HG02938 (cell line): ENCODE results near the gene SOX8.
"Not testable (repeated sequence)": the region's sequence is repeated elsewhere in the genome, so short reads cannot be mapped to it uniquely, and the experiment has no call there.

ENCODE experiments used
- ATAC-seq: cut with Tn5 transposase; IDR thresholded peaks from one replicate; pipeline ENCODE4 v1.9.1; 2021; ENCODE audit warnings: mild to moderate bottlenecking, moderate library complexity; ENCODE audit not compliant: unreplicated experiment

SOX8 gene

GRCh38 chr16:1021553-1022160, 40.1 kb downstream of the SOX8 start:
- no peak for ATAC-seq

- ATAC-seq: no peak
Observed at GRCh38 chr16:1022466-1022865, 40.9 kb downstream of the SOX8 start.

GRCh38 chr16:1024138-1024537, 42.6 kb downstream of the SOX8 start:
- no peak for ATAC-seq

DNA sequence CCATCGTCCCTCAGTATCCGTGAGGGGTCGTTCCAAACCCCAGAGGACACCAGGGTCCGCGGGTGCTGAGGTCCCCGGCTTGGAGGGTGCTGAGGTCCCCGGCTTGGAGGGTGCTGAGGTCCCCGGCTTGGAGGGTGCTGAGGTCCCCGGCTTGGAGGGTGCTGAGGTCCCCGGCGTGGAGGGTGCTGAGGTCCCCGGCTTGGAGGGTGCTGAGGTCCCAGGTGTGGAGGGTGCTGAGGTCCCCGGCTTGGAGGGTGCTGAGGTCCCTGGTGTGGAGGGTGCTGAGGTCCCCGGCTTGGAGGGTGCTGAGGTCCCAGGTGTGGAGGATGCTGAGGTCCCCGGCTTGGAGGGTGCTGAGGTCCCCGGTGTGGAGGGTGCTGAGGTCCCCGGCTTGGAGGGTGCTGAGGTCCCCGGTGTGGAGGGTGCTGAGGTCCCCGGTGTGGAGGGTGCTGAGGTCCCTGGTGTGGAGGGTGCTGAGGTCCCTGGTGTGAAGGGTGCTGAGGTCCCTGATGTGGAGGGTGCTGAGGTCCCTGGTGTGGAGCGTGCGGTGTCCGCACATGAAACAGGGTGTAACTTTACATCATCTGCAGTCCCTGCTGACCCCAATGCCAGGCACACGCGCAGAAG, 43.7 kb downstream of the SOX8 start:
- not testable (repeated sequence) for ATAC-seq

DNA sequence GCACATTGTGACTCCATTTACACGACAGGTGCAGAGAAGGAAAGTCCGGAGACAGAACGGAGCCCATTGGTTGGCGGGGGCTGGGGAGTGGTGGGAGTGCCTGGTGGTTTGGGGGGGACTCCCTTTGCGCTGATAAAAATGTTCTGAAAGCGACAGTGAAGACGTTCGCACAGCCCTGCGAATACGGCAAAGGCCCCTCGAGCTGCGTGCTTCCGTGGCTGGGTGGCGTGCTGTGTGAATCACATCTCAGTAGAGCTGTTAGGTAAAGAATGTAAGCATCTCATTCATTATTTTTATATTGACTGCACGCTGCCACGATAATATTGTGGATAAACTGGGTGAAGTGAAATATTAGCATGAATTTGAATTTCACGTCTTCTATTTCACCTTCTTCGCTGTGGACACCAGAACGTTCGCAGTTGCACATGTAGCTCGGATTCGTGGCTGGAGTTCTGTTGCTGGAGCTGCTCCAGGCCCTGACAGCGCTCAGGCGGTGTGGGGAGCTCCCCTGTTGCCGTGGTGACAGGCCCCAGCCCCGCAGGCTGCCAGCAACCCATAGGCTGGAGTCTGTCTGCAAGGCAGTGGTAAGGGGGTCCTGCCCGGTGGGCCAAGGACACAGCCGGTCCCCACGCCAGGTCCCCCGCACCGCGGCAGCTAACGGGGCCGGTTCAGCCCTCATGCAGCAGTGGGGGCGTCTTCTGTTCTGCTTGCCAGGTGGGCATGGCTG, 44.6 kb downstream of the SOX8 start:
- ATAC-seq: no peak

DNA sequence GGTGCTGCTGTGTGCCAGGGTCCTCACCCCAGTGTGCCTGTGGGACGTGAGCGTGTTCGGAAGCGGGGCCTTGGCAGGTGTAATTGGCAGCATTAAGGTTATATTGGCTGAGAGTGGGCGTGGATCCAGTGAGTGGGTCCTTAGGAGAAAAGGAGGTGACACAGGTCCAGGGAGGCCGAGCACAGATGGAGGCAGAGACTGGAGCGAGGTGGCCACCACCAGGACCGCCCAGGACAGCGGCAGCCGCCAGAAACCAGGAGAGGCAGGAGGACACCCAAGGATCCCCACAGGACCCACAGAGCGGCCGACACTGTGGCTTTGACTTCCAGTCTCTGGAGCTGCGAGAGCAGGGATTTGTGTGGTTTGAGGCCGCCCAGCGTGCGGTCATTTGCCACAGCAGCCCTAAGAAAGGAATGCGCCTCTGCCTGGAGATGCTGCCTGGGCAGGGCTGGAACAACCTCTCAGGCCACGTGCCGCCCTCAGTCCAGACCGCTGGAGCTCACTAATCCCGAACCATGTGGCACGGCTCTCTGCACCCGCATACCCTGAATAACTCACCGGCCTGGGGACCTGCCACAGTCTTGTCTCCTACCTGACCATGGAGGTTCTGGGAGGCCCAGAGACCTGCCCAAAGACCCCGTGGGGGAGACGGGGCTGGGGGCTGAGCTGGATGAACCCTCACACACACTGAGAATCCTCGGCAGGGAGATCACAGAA, 45.4 kb downstream of the SOX8 start:
- no peak for ATAC-seq

DNA sequence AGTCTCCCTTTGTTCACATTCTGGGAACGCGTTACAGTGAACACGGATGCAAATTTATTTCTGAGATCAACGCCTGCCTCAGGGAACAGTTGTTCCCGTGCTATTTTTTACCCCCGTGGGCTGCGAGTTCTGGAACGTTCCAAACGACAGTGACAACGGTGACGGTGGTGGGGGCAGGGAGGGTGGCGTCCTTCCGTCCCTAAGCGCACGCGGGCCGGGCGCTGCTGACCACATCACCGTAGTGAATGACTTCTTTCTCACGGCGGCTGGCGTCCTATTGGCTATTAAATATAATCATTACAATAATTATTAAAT, 45.9 kb downstream of the SOX8 start:
- ATAC-seq: no peak

DNA sequence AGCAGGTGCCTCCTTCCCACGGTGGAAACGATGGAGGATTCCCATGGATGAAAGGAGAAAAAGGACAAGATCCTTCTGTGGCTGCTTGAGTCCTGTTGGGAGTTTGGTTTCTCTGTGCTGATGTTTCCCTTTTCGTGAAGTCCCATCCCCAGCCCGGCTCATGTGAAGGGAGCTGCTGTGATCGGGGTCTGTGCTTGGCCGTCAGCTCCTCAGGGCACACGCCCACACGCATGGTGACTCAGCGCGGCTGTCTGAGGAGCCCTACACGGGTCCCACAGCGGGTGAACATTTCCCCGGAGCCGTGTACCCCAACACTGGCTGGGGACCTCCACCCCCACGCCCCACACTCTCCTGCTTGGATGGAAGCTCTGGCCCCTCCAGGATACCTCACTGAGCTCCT, 46.5 kb downstream of the SOX8 start:
- no peak for ATAC-seq

GRCh38 chr16:1028524-1029258, 47.1 kb downstream of the SOX8 start:
- no peak for ATAC-seq

DNA sequence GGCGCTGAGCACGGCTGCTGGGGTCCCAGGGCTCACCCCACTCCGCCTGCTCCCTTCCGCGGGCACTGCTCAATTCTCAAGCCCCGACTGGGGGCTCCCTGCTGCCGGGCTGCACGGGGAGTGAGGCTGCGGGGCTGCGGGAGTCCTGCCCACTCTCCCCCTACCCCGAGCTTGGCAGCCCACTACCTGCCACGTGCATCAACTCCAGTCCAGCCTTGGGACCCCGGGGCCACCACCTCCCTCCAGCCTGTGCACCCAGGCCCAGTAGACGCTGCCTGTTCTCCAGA, 47.6 kb downstream of the SOX8 start:
- no peak for ATAC-seq

DNA sequence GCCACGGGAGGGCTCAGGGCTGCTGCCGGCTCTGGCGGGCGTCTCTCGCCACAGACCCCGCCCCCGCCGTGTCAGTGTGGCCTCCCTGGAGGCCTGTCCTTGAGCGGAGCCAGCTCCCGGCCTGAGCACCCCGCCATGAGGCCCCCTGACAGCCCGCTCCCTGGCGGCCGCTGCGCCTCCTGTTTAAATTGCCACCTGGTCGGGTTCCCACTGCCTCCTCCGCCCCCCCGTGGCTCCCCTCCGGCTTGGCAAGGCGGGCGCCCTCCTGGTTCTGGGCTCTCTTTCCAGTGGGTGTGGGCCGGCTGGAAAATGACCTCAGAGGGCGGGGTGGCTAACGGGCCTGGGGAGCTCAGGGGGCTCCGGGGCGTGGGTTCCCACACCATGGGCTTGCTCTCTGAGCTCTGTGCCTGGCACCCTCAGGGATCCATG, 48.9 kb downstream of the SOX8 start:
- no peak for ATAC-seq

DNA sequence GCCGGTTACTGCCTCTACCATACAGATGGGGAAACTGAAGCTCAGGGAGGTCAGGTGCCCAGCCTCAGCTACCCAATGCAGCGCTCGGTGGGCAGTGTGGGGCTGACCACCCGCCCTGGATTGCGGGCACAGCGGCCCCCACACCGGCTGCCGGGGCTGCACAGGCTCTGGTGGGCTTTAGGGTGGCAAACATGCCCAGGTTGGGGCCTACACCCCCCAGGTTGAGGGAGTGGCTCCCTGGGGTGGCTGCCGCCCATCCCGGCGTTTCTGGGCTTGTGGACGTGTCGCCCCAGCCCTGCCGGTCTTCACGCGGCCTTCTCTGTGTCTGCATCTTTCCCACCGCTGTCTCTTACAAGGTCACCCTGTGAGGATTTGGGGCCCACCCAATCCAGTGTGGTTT, 50.1 kb downstream of the SOX8 start:
- no peak for ATAC-seq

GRCh38 chr16:1032607-1033006, 51.0 kb downstream of the SOX8 start:
- no peak for ATAC-seq

DNA sequence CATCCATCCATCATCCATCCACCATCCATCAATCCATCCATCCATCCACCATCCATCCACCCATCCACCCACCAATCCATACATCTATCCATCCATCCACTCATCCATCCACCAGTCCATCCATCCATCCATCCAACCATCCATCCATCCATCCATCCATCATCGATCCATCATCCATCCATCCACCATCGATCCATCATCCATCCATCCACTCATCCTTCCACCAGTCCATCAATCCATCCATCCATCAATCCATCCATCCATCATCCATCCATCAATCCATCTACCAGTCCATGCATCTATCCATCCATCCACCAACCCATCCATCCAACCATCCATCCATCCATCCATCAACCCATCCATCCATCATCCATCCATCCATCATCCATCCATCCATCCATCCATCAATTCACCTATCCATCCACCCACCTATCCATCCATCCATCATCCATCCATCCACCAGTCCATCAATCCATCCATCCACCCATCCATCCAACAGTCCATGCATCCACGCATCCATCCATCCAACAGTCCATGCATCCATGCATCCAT, 51.6 kb downstream of the SOX8 start:
- ATAC-seq: no peak

GRCh38 chr16:1034230-1035065, 52.9 kb downstream of the SOX8 start:
- no peak for ATAC-seq

- ATAC-seq: no peak
Observed at GRCh38 chr16:1035066-1035415, 53.5 kb downstream of the SOX8 start.

DNA sequence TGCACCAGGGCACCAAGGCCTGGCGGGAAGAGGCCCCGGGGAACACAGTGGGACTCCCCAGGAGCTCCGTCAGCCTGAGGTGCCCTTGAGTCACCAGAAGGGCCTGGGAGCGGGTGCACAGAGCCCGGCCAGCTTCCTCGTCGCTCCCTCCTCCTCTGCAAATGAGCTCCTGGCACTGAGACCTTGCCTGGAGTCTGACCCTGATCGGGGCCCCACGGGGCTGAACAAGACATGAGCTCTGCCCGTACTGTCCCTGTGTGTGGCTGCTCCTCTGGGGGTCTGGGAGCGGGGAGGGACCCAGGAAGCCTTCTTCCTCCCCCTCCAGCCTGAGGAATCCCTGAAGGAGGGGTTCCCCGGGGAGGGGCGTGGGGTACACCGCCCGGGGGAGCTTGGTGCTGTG, 54.6 kb downstream of the SOX8 start:
- no peak for ATAC-seq
